Cerebellar cortex (tissue), 1 donor: ENCODE results near the gene PFKFB4.
A peak's percentile ranks its signal among the peaks of the same experiment; 100 is the strongest.
"Not testable (repeated sequence)": the region's sequence is repeated elsewhere in the genome, so short reads cannot be mapped to it uniquely, and the experiment has no call there.

ENCODE experiments used
- DNase-seq: peaks from one replicate; pipeline ENCODE4 v3.0.0-alpha.2; 2015; ENCODE audit warnings: low spot score

PFKFB4 gene

GRCh38 chr3:48492461-48493202 lies 64.0 kb downstream of the PFKFB4 start:
- DNase-seq: no peak

GRCh38 chr3:48486952-48487351 lies 69.7 kb downstream of the PFKFB4 start:
- no peak for DNase-seq

- DNase-seq: not testable (repeated sequence)
Observed at GRCh38 chr3:48482822-48483221, 73.8 kb downstream of the PFKFB4 start.

- DNase-seq: not testable (repeated sequence)
Observed at GRCh38 chr3:48480891-48481290, 75.7 kb downstream of the PFKFB4 start.

GRCh38 chr3:48478626-48479555 lies 77.7 kb downstream of the PFKFB4 start:
- DNase-seq: no peak

GRCh38 chr3:48477959-48478520 lies 78.6 kb downstream of the PFKFB4 start:
- DNase-seq: no peak

GRCh38 chr3:48476426-48477053 lies 80.1 kb downstream of the PFKFB4 start:
- no peak for DNase-seq

- no peak for DNase-seq
Observed at GRCh38 chr3:48475188-48475587, 81.4 kb downstream of the PFKFB4 start.

GRCh38 chr3:48474619-48475018 lies 82.0 kb downstream of the PFKFB4 start:
- DNase-seq: no peak

- DNase-seq: not testable (repeated sequence)
Observed at GRCh38 chr3:48474031-48474430, 82.6 kb downstream of the PFKFB4 start.

GRCh38 chr3:48473617-48473952 lies 83.0 kb downstream of the PFKFB4 start:
- DNase-seq: no peak

GRCh38 chr3:48472923-48473616 lies 83.5 kb downstream of the PFKFB4 start:
- DNase-seq: peak; percentile 94

- no peak for DNase-seq
Observed at GRCh38 chr3:48472673-48472922, 84.0 kb downstream of the PFKFB4 start.

- no peak for DNase-seq
Observed at GRCh38 chr3:48470286-48470685, 86.3 kb downstream of the PFKFB4 start.

- no peak for DNase-seq
Observed at GRCh38 chr3:48469046-48469915, 87.3 kb downstream of the PFKFB4 start.

- peak; percentile 31 for DNase-seq
Observed at GRCh38 chr3:48468329-48468731, 88.3 kb downstream of the PFKFB4 start.
